Measurements from ENCODE around the gene RAET1L. TPM values are rescaled to one million over a fixed set of nuclear protein-coding genes. Genes with fewer than 3 reads are reported as not detected.

RAET1L gene
- total and polyA plus RNA-seq, 2 of the 4 experiments (the other 2 are of a cell fraction): not detected

DNA sequence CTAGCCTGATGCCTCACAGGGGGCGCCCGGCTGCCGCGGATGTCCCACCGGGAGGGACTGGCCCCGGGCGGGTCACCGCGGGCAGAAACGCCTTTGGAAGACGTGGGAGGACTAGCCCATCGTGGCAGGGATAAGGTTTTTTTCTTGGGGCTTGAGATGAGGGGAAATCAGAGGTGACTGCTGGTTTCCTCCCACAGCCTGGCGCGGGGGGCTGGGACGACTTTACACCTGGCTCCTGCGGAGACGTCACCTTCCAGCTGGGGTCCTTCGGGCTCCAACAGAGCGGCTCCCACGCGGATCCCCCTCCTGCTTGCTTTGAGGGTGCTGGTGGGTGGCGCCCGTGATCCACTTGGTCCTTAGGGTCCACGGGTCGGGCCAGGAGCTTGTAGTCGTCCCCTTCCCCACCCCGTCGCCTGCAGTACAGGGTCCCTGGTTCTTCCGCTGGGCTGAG is 32.2 kb upstream of the RAET1L start:
- H3K18ac ChIP-seq (ENCODE audit: low read depth, low read length): no peak overlapping the region
- no peak overlapping the region for H3K56ac ChIP-seq (ENCODE audit: extremely low read depth, insufficient read depth, low read length)
- H2BK5ac ChIP-seq (ENCODE audit: low read depth, low read length, poor library complexity, severe bottlenecking): no peak overlapping the region
- H3K79me1 ChIP-seq (ENCODE audit: low read depth in 1 of 2, low read length in 2 of 2): no peaks in the 10 kb centered on the region
- H4K8ac ChIP-seq (ENCODE audit: low read depth in 2 of 2, low read length in 2 of 2): no peak overlapping the region
- no peak overlapping the region for H2AFZ ChIP-seq (replicated peaks; ENCODE audit: low read length, poor library complexity)
- no peak overlapping the region for H3K4me3 ChIP-seq (ENCODE audit: insufficient read depth, low read depth, low read length)
- no peak overlapping the region for H2BK20ac ChIP-seq (ENCODE audit: low read depth, low read length)
- H3K4me2 ChIP-seq (ENCODE audit: low read depth, low read length): no peak overlapping the region
- H2BK120ac ChIP-seq (ENCODE audit: low read depth, low read length): no peak overlapping the region
- H3K27ac ChIP-seq (ENCODE audit: insufficient read depth, low read length): no peak overlapping the region
- H2AK5ac ChIP-seq (ENCODE audit: low read depth, low read length): no peak overlapping the region
- H2BK15ac ChIP-seq (ENCODE audit: low read depth, low read length): no peak overlapping the region
- intact Hi-C loops (cut with micrococcal nuclease): no loop called here
- no peaks in the 10 kb centered on the region for H3K9me3 ChIP-seq (ENCODE audit: control insufficient read depth, insufficient read depth, low read length)
- no peak overlapping the region for H3K9ac ChIP-seq (ENCODE audit: low read depth, low read length)
- no peak overlapping the region for H4K91ac ChIP-seq (ENCODE audit: insufficient read depth, low read depth, low read length)
- no peak overlapping the region for H3K4ac ChIP-seq (ENCODE audit: low read depth, low read length)
- H4K5ac ChIP-seq (ENCODE audit: low read depth, low read length): no peak overlapping the region
- H3K9me1 ChIP-seq (ENCODE audit: insufficient read depth, low read length): peaks cover 3% of the 10 kb centered on the region
- H3K27me3 ChIP-seq (ENCODE audit: control insufficient read depth, insufficient read depth, low read length): peaks cover 38% of the 10 kb centered on the region
- CTCF ChIA-PET: no interaction called here
- no peak overlapping the region for H3K23ac ChIP-seq (ENCODE audit: low read depth, low read length)
- H3K4me1 ChIP-seq (ENCODE audit: control insufficient read depth, insufficient read depth, low read length): no peaks in the 10 kb centered on the region
- BruUV-seq (replicated peaks): no TSS peak
- DNase-seq (no peak), ATAC-seq (ENCODE audit: low read depth) (no peak)
- dilution Hi-C loops (cut with HindIII; ENCODE audit: low sequenced_read_pairs, unreplicated experiment): no loop called here
- 65% methylated on average over 2 of the region's 29 CpGs; no CpG with 5 or more reads in 1 of the 2 experiments for WGBS, 2 experiments (ENCODE audit: extremely low coverage in 2 of 2, insufficient read length in 1 of 2)
- TF ChIP-seq BHLHE40 (IDR thresholded peaks at IDR 0.05; ENCODE audit: low read depth, low read length) (no peak), MAZ (IDR thresholded peaks at IDR 0.05; ENCODE audit: borderline replicate concordance, low read depth, low read length) (no peak), MXI1 (IDR thresholded peaks at IDR 0.05; ENCODE audit: borderline replicate concordance, low read depth, low read length) (no peak), FOS (IDR thresholded peaks at IDR 0.05; ENCODE audit: low read depth, low read length) (no peak), RCOR1 (IDR thresholded peaks at IDR 0.05; ENCODE audit: insufficient replicate concordance, low read length) (no peak), CEBPB (IDR thresholded peaks at IDR 0.05; ENCODE audit: low read depth, low read length) (no peak)
- no peak overlapping the region for H3K14ac ChIP-seq (replicated peaks; ENCODE audit: low read depth, low read length)
- POLR2A ChIA-PET (ENCODE audit: unreplicated experiment): no interaction called here
- in situ Hi-C loops (cut with MboI; ENCODE audit: low sequenced_read_pairs): no loop called here
- H2AK9ac ChIP-seq (replicated peaks; ENCODE audit: low read depth, low read length, poor library complexity): no peak overlapping the region
- H3K36me3 ChIP-seq (ENCODE audit: control insufficient read depth, insufficient read depth, low read length): peaks cover 2% of the 10 kb centered on the region
- no peaks in the 10 kb centered on the region for H4K20me1 ChIP-seq (ENCODE audit: insufficient read depth, low read length)

Data from IMR-90 (cell line).